Large intestine (tissue), 3 donors: Measurements from ENCODE around the gene MXD4. TPM values are rescaled to one million over a fixed set of nuclear protein-coding genes. Genes with fewer than 3 reads are reported as not detected.

Source experiments
- DNase-seq, 2 donors: peaks; one replicate each; pipeline versions ENCODE4 v3.0.0 to v3.0.0-alpha.2; 2013
- H3K27ac ChIP-seq: one replicate; pipeline ENCODE4 v1.5.1; 2013; ENCODE audit warnings: low read length
- H3K27me3 ChIP-seq: 2 replicates; pipeline ENCODE4 v1.6.1; 2013; ENCODE audit warnings: low read length; ENCODE audit not compliant: control insufficient read depth, insufficient read depth
- H3K36me3 ChIP-seq: 2 replicates; pipeline ENCODE4 v1.6.1; 2013; ENCODE audit warnings: low read length; ENCODE audit not compliant: control insufficient read depth, insufficient read depth
- H3K4me1 ChIP-seq: one replicate; pipeline ENCODE4 v1.6.1; 2013; ENCODE audit warnings: low read length; ENCODE audit not compliant: control insufficient read depth, insufficient read depth
- H3K4me3 ChIP-seq: one replicate; pipeline ENCODE4 v1.5.1; 2013; ENCODE audit warnings: low read length
- H3K9me3 ChIP-seq: one replicate; pipeline ENCODE4 v1.6.1; 2013; ENCODE audit warnings: mild to moderate bottlenecking, low read depth, low read length, moderate library complexity; ENCODE audit not compliant: control insufficient read depth
- WGBS: methylation state at CpG from one replicate; pipeline ENCODE4 v1.1.5; 2013; ENCODE audit warnings: low lambda C conversion rate; ENCODE audit not compliant: insufficient coverage; 5-methylcytosine and 5-hydroxymethylcytosine counted together
- polyA plus RNA-seq: library from polyadenylated mRNA; unstranded; fragments of 120-200 nt; gene quantifications from one replicate; pipeline ENCODE4 v1.2.1, GENCODE V29; 2013

Gene MXD4
- polyA plus RNA-seq, 1 donor = 52.4 TPM

DNA sequence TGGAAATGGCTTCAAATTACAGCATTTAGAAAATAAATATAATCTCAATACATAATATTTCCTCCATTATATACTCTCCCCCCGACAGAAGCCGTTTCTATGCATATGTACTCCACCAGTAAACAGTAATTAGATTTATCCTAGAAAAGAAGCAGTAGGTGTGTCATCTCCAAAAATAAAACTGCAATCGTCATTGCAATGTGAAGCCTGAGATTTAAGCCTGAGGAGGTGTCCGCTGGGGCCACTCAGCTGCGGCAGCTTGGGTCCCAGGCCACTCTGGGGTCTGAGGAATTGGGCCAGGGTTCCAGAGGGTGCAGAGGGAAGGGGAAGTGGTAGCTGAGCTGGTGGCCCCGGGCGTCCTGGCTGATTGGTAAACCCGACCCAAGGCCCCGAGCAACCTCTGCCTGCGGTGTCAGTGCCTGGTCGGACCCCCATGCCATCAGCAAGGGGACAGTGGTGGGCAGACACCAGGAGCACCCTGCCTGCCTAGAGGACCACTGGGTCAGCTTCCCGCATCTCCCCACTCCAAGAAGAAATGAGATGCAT lies 7.8 kb upstream of the MXD4 start:
- H3K36me3 ChIP-seq = peaks cover 2% of the 10 kb centered on the region
- no peak for DNase-seq
- H3K27me3 ChIP-seq = no peaks in the 10 kb centered on the region
- 60% methylated on average over 1 of the region's 12 CpGs for WGBS
- no peaks in the 10 kb centered on the region for H3K9me3 ChIP-seq
- no peak overlapping the region for H3K4me3 ChIP-seq
- no peak overlapping the region for H3K27ac ChIP-seq
- H3K4me1 ChIP-seq = peaks cover 4% of the 10 kb centered on the region

DNA sequence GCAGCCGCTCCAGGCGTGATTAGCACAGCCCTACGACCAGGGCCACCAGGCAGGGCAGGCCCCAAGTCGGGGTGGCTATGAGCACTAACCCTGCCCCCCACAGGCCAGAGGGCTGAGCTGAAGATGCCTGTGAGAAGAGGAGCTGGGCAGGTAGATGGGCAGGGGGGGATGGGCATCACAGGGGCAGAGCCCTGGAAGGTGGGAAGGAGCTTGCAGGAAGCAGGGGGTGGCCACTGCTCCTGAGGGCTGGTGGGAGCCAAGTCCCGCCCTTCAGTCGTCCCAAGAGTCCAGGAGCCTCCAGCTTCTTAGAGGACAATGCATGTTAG lies 7.3 kb upstream of the MXD4 start:
- no CpG with 5 or more reads among the region's 6 CpGs for WGBS
- peaks cover 2% of the 10 kb centered on the region for H3K36me3 ChIP-seq

DNA sequence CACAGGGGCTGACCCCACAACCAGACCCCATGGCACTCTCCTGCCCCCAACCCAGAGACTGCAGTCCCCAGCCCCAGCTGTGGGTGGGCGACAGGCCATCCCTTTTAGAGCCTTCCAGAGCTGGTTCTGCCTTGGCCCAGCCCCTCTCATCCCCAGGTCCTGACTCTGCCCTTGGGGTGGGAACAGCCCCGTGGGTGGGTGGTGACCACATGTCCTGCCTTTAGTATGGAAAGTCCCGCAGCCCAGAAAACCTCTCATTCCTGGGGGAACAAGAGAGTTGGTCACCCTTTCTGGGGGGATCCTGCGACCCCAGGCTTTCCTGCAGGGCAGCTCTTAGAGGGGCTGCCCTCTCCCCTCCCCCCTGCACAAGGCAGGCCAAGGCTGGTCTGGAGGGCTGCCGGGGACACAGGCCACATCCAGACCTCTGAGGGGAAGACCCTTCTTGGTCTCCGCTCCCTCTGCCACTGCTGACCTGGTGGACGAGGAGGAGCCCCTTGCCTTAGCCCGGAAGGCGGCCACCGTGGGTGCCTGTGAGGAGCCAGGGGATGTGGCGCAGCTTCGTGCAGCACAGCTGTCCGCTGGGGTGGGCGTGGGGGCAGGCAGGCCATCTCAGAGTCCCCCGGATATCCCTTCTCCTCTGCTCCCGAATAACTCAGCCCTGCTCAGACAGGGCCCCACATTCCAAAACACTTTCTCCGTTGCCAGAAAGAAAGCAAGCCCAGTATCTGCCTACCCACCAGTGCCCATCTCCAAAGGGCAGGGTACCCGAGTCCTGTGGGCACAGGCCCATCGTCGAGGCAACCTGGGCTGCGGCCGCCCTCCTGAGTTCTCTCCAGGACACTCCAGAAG lies 6.7 kb upstream of the MXD4 start:
- Histone ChIP-seq H3K9me3 (no peaks in the 10 kb centered on the region), H3K27me3 (no peaks in the 10 kb centered on the region), H3K27ac (no peak overlapping the region), H3K4me1 (no peaks in the 10 kb centered on the region), H3K36me3 (peaks cover 2% of the 10 kb centered on the region), H3K4me3 (no peak overlapping the region)
- DNase-seq = no peak
- WGBS = 60% methylated on average over 1 of the region's 22 CpGs

More for the DNA sequence above, 7.3 kb upstream of the MXD4 start:
- Histone ChIP-seq H3K9me3 (no peaks in the 10 kb centered on the region), H3K27ac (no peak overlapping the region), H3K4me3 (no peak overlapping the region), H3K27me3 (no peaks in the 10 kb centered on the region), H3K4me1 (peaks cover 4% of the 10 kb centered on the region)
- DNase-seq = no peak

DNA sequence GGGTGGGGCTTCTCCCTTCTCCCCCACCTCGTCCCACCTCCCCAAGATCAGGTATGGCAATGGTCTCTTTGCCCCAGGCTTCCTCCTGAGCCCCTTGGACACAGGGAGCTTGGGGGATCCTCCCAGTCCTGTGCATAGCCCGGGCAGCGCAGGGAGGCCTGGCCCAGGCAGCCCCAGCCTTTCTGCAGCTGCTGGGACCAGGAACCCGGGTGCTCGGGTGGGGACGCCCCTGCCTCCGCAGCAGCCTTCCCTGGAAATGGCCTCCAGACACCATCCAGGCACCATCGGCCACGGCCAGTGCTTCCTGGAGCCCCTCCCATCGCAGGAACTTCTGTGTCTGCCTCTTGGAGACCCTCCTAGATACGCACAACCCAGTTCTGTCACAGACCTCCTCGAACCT lies 5.9 kb upstream of the MXD4 start:
- H3K4me3 ChIP-seq = no peak overlapping the region
- no peaks in the 10 kb centered on the region for H3K27me3 ChIP-seq
- DNase-seq = no peak
- no peaks in the 10 kb centered on the region for H3K9me3 ChIP-seq
- no CpG with 5 or more reads among the region's 12 CpGs for WGBS
- H3K36me3 ChIP-seq = peaks cover 2% of the 10 kb centered on the region
- H3K4me1 ChIP-seq = no peaks in the 10 kb centered on the region
- H3K27ac ChIP-seq = no peak overlapping the region

DNA sequence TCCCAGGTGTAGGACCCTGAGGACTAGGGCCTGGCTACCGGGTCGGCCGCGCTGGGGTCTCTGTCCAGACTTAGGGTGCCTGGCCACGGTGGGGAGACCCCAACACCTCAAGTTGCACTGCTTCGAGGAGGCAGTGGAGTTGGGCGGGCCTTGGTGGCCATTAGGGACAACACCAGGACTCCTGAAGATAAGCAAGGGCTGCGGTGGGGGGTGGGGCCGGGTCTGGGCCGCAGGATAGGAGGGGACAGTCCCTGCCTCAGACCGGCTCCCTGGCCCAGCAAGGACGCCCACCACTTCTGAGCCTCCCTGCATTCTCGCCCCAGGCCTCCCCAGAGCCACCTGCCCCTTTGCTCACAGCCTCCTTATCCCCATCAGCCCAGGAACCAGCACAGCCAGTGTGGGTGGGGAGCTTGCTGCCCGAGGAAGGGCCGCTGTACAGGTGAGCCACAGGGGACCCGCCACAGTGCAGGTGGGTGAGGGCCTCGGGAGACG lies 5.5 kb upstream of the MXD4 start:
- peaks cover under 1% of the 10 kb centered on the region for H3K36me3 ChIP-seq
- H3K4me3 ChIP-seq = no peak overlapping the region
- H3K27ac ChIP-seq = no peak overlapping the region
- H3K4me1 ChIP-seq = no peaks in the 10 kb centered on the region
- no peak for DNase-seq
- WGBS = no CpG with 5 or more reads among the region's 18 CpGs
- H3K9me3 ChIP-seq = no peaks in the 10 kb centered on the region
- no peaks in the 10 kb centered on the region for H3K27me3 ChIP-seq

DNA sequence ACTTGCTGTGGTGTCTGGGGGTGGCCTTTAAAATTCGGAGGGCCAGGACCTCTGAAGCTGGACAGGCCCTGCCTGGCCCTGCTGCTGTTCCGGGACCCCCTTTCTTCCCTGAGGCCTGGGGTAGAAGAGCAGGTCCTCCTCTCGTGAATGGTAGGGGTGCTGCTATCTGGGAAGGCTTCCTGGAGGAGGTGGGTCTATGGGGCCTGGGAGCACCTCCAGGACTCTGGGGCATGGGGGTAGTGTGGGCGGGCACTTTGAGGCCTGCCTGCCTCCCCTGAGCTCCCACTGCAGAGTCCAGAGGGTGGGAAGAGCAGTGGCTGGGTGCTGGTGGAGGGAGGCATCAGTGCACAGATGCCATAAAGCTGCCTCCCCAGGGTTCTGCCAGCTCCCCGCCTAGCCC lies 4.9 kb upstream of the MXD4 start:
- H3K27ac ChIP-seq = no peak overlapping the region
- no peaks in the 10 kb centered on the region for H3K36me3 ChIP-seq
- H3K9me3 ChIP-seq = no peaks in the 10 kb centered on the region
- no peak overlapping the region for H3K4me3 ChIP-seq
- no peak for DNase-seq
- no peaks in the 10 kb centered on the region for H3K27me3 ChIP-seq
- H3K4me1 ChIP-seq = no peaks in the 10 kb centered on the region
- WGBS = no CpG with 5 or more reads among the region's 5 CpGs

DNA sequence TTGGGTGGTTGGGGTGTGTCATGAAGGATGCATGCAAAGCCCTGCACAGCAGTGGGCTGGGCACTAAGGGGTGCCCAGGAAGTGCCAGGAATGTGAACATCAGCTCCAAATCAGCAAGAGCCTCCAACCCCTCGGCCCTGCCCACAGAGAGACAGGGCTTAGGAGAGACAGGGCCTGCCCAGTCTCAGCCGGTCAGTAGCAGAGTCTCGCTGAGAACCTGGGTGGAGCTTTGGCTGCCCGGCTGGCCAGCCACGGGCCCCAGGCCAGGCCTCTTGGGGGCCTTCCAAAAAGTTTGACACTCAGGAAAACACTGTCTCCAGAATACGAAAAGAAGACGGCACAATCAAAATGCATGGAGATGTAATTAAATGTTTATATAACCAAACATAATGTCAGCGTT lies 4.3 kb upstream of the MXD4 start:
- Histone ChIP-seq H3K36me3 (no peaks in the 10 kb centered on the region), H3K9me3 (no peaks in the 10 kb centered on the region), H3K27ac (no peak overlapping the region), H3K27me3 (no peaks in the 10 kb centered on the region), H3K4me3 (no peak overlapping the region), H3K4me1 (no peaks in the 10 kb centered on the region)
- WGBS = 80% methylated on average over 2 of the region's 8 CpGs
- no peak for DNase-seq

DNA sequence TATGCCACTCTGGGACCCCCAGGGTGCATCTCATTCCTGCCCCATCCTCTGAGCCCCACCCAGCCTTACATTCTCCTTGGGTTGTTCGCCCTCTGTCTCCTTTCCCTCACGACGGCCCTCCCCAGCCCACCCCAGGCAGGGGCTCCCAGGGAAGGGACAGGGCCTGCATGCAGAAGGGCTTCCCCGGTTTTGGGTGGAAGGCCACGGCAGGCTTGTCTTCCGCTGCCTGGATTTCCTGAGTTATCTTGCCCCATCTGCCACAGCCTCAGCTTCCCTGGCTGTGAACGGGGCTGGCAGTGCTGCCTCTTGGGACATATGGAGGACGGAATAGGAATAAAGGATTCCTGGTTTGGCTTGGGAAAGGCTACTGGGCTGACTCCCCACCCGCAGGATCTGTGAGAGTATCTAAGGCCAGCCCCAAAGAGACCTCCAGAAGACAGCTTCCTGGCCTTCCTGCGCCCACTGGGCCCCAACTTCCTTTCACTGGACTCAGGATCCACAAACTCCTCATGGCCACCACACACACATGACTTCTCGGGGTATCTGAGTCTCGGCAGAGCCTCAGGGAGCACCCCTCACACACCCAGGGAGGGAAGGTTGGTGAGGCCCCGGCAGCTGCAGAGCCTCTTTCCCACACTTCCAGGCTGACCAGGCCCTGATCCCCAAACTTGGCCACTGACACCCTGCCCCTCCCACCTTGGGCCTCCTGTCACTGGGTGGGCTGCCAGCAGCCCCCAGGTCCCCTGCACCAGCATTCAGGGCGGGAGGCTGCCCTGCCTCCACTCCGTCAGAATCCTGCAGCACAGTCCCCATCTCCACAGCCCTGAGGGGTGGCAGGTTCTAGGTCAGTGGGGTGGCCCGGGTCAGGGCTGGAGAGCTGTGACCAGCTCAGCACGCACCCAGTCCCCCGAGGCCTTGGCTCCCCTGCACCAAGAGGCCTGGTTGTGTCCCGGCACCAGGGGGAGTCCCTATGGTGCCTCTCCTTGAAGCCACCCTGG lies 3.5 kb upstream of the MXD4 start:
- H3K36me3 ChIP-seq = no peaks in the 10 kb centered on the region
- H3K27ac ChIP-seq = no peak overlapping the region
- H3K27me3 ChIP-seq = no peaks in the 10 kb centered on the region
- H3K9me3 ChIP-seq = no peaks in the 10 kb centered on the region
- no CpG with 5 or more reads among the region's 19 CpGs for WGBS
- peaks cover 4% of the 10 kb centered on the region for H3K4me1 ChIP-seq
- no peak overlapping the region for H3K4me3 ChIP-seq
- DNase-seq = no peak

DNA sequence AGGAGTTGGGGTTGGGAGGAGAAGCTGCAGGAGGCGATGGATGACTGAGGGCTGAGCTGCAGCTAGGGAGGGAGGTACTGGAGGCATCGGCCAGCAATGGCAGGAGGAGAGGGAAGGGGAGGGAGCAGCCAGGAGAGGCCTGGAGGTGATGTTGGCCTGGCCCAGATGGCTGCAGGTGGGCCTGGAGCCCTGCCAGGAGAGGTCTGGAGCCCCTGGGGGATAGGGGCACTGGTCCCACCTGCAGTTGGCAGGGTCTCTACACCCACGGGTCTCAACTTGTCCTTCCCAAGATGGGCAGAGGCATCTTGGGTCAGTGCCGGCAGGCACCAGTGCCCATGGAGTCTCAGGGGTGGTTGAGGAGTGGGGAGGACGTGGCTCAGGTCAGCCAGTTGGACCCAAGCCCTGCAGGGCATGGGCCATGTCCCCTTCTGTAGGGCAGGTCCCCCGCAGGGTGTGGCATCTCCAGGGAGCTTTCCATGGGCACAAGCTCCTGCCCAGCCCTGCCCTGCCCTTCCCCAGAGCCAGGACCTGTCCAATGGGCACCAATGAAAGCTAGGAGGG lies 2.7 kb upstream of the MXD4 start:
- Histone ChIP-seq H3K9me3 (no peaks in the 10 kb centered on the region), H3K4me1 (peaks cover 8% of the 10 kb centered on the region), H3K36me3 (peaks cover 7% of the 10 kb centered on the region), H3K4me3 (no peak overlapping the region), H3K27me3 (no peaks in the 10 kb centered on the region), H3K27ac (no peak overlapping the region)
- WGBS = no CpG with 5 or more reads among the region's 6 CpGs
- no peak for DNase-seq

DNA sequence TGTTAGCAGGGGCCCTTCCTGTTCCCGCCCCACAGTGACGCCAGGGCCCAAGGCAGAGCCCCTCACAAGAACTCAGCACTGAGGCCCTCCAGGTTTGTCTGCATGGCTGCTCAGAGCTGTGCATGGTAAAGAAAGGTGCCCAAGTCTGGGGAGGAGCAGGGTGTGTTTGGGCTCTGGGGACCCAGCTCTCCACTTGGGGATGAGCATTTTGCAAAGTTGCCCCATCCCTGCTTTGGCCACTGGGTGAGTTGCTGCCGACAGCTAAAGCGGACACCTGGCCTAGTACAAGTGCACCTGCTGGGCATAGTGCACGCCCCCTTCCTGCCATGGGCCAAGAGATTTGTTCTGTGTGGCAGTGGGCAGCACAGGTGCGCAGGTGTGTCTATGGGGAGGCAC lies 2.0 kb upstream of the MXD4 start:
- Histone ChIP-seq H3K36me3 (peaks cover 13% of the 10 kb centered on the region), H3K27me3 (no peaks in the 10 kb centered on the region), H3K9me3 (no peaks in the 10 kb centered on the region), H3K4me3 (no peak overlapping the region), H3K27ac (no peak overlapping the region), H3K4me1 (peaks cover 8% of the 10 kb centered on the region)
- no peak for DNase-seq
- WGBS = no CpG with 5 or more reads among the region's 6 CpGs
